Natural killer cell (primary cell): ENCODE measurements around the gene MOB2. TPM values are rescaled to one million over a fixed set of nuclear protein-coding genes. Genes with fewer than 3 reads are reported as not detected.

Source experiments
- ATAC-seq, 3 donors: fragments of 150-1000 bp in 2 of 3; fragments of 200-7000 bp in 1 of 3; cut with Tn5 transposase; 1 replicate in 1 of 3; 2 replicates in 2 of 3; pipeline ENCODE4 v1.10.0; 2021; ENCODE audit warnings: mild to moderate bottlenecking in 2 of 3, moderate library complexity in 2 of 3
- DNase-seq, 2 donors: peaks; one replicate each; pipeline versions ENCODE4 v3.0.0 to v3.0.0-alpha.2; 2013 to 2021; ENCODE audit warnings: mixed read lengths in 1 of 2
- H3K27ac ChIP-seq: one replicate; pipeline ENCODE4 v1.5.1; 2013; ENCODE audit warnings: mild to moderate bottlenecking, low read length
- H3K27me3 ChIP-seq: one replicate; pipeline ENCODE4 v1.6.1; 2013; ENCODE audit warnings: low read length; ENCODE audit not compliant: control insufficient read depth, insufficient read depth
- H3K36me3 ChIP-seq: one replicate; pipeline ENCODE4 v1.6.1; 2013; ENCODE audit warnings: low read length; ENCODE audit not compliant: control insufficient read depth, insufficient read depth
- H3K4me1 ChIP-seq: one replicate; pipeline ENCODE4 v1.6.1; 2013; ENCODE audit warnings: low read length; ENCODE audit not compliant: control insufficient read depth, insufficient read depth
- H3K4me3 ChIP-seq: one replicate; pipeline ENCODE4 v1.5.1; 2013; ENCODE audit warnings: low read length
- H3K9me3 ChIP-seq: one replicate; pipeline ENCODE4 v1.6.1; 2013; ENCODE audit warnings: low read length; ENCODE audit not compliant: control insufficient read depth, insufficient read depth
- H3K27ac Mint-ChIP-seq, 2 donors: one replicate each; pipeline ENCODE4 v1.8.0; 2022; ENCODE audit warnings: mild to moderate bottlenecking in 2 of 2, mixed read lengths in 2 of 2, moderate library complexity in 1 of 2
- H3K27me3 Mint-ChIP-seq, 2 donors: one replicate each; pipeline ENCODE4 v1.8.0; 2022; ENCODE audit warnings: low read depth in 2 of 2, mixed read lengths in 2 of 2
- H3K36me3 Mint-ChIP-seq: one replicate; pipeline ENCODE4 v1.8.0; 2022; ENCODE audit warnings: mixed read lengths
- H3K4me1 Mint-ChIP-seq, 2 donors: one replicate each; pipeline ENCODE4 v1.8.0; 2022; ENCODE audit warnings: mixed read lengths in 2 of 2
- H3K4me3 Mint-ChIP-seq: one replicate; pipeline ENCODE4 v1.8.0; 2022; ENCODE audit warnings: mild to moderate bottlenecking, moderate library complexity, mixed read lengths
- H3K9me3 Mint-ChIP-seq, 2 donors: one replicate each; pipeline ENCODE4 v1.8.0; 2022; ENCODE audit warnings: mixed read lengths in 2 of 2
- CTCF ChIP-seq: fragments of 200-600 bp; IDR thresholded peaks from one replicate; pipeline ENCODE4 v1.8.0; 2022; ENCODE audit warnings: antibody characterized with exemption
- WGBS: methylation state at CpG from one replicate; pipeline ENCODE4 v1.1.7; 2013; ENCODE audit warnings: missing lambda C conversion rate; ENCODE audit not compliant: insufficient coverage; 5-methylcytosine and 5-hydroxymethylcytosine counted together
- intact Hi-C: fragments of 100-400 bp; cut with micrococcal nuclease; formaldehyde crosslinking; loops from one replicate; pipeline ENCODE4 v1.14.2; 2022
- total RNA-seq, 4 donors: library from RNA; stranded (reverse); fragments of 120-200 nt in 1 of 4; gene quantifications; one replicate each; pipeline versions ENCODE4 v1.2.3 to v1.2.4, GENCODE V29; 2013 to 2022

The MOB2 gene
- total RNA-seq, 3 donors from 2014 or later (not counting 1 experiment from before 2014, with no cell fraction given), result 61.9 to 79.6 (median 78.5) TPM

GRCh38 chr11:1451781-1452470, 34.7 kb downstream of the MOB2 start:
- H3K27ac ChIP-seq, result no peak overlapping the region
- H3K4me1 ChIP-seq, result peaks cover 6% of the 10 kb centered on the region
- no peak overlapping the region for H3K4me3 ChIP-seq
- intact Hi-C loops, result no loop called here
- Mint-ChIP-seq H3K27me3 (no peaks in the 10 kb centered on the region), H3K4me3 (no peak overlapping the region), H3K36me3 (no peaks in the 10 kb centered on the region), H3K27ac (no peak overlapping the region), H3K4me1 (peaks cover 0 to 16% of the 10 kb centered on the region in 2 donors), H3K9me3 (no peaks in the 10 kb centered on the region)
- H3K36me3 ChIP-seq, result no peaks in the 10 kb centered on the region
- WGBS, result 93% methylated on average over 27 of the region's 27 CpGs
- ATAC-seq (no peak), DNase-seq (no peak)
- no peaks in the 10 kb centered on the region for H3K27me3 ChIP-seq
- no peaks in the 10 kb centered on the region for H3K9me3 ChIP-seq
- TF ChIP-seq CTCF, result no peak

GRCh38 chr11:1450949-1451710, 35.4 kb downstream of the MOB2 start:
- intact Hi-C loops, result no loop called here
- H3K27me3 ChIP-seq, result no peaks in the 10 kb centered on the region
- Mint-ChIP-seq H3K27ac (no peak overlapping the region), H3K36me3 (no peaks in the 10 kb centered on the region), H3K4me3 (no peak overlapping the region), H3K9me3 (no peaks in the 10 kb centered on the region), H3K27me3 (no peaks in the 10 kb centered on the region), H3K4me1 (peaks cover 0 to 14% of the 10 kb centered on the region in 2 donors)
- no peaks in the 10 kb centered on the region for H3K36me3 ChIP-seq
- H3K4me1 ChIP-seq, result peaks cover 6% of the 10 kb centered on the region
- no peak for ATAC-seq
- WGBS, result 87% methylated on average over 22 of the region's 22 CpGs
- no peak overlapping the region for H3K4me3 ChIP-seq
- H3K27ac ChIP-seq, result no peak overlapping the region
- no peak for TF ChIP-seq CTCF
- DNase-seq, result no peak
- no peaks in the 10 kb centered on the region for H3K9me3 ChIP-seq

GRCh38 chr11:1450344-1450875, 36.2 kb downstream of the MOB2 start:
- H3K4me1 ChIP-seq, result no peaks in the 10 kb centered on the region
- no peaks in the 10 kb centered on the region for H3K9me3 ChIP-seq
- Mint-ChIP-seq H3K9me3 (no peaks in the 10 kb centered on the region), H3K36me3 (no peaks in the 10 kb centered on the region), H3K4me3 (no peak overlapping the region), H3K4me1 (peaks cover 0 to 7% of the 10 kb centered on the region in 2 donors), H3K27me3 (no peaks in the 10 kb centered on the region), H3K27ac (no peak overlapping the region)
- H3K4me3 ChIP-seq, result no peak overlapping the region
- no peaks in the 10 kb centered on the region for H3K27me3 ChIP-seq
- no peak for TF ChIP-seq CTCF
- ATAC-seq (no peak), DNase-seq (no peak)
- no peak overlapping the region for H3K27ac ChIP-seq
- no peaks in the 10 kb centered on the region for H3K36me3 ChIP-seq
- WGBS, result 94% methylated on average over 27 of the region's 29 CpGs
- intact Hi-C loops, result no loop called here
